NCI-H1105 treated with DMSO at 0.1 percent for 48 hours (cell line): Measurements from ENCODE around the gene GRAMD2B.
"Not testable (repeated sequence)": the region's sequence is repeated elsewhere in the genome, so short reads cannot be mapped to it uniquely, and the experiment has no call there.

ENCODE experiments used
- DNase-seq: peaks from one replicate; lab custom pipeline; 2025; lab: John Stamatoyannopoulos, UW

Gene GRAMD2B

DNA sequence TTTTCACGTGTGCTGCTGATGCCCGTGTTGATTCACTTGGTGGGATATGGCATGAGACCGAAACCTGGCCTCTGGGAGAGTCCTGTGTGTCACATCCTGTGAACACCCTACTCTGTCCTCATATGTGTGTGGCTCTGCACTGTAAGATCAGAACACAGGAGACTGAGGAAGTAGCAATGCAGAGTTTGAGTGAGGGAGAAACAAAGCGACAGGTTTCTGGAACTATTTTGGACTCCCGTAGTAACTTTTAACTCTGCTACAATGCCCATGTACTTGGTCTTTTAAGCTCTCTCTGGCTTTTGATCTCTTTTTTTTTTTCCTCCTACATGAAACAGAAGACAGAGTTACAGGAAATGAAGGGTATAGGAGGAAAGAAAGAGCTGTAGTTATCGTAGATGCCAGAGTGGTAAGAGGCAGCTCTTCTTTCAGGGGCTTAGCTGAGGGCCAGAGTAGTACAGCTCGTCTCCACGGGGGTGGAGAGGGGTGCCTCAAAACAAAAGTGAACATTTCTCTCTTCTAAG lies 26.6 kb downstream of the GRAMD2B start:
- DNase-seq, result no peak

GRCh38 chr5:126450346-126450745 lies 27.1 kb downstream of the GRAMD2B start:
- DNase-seq, result no peak

DNA sequence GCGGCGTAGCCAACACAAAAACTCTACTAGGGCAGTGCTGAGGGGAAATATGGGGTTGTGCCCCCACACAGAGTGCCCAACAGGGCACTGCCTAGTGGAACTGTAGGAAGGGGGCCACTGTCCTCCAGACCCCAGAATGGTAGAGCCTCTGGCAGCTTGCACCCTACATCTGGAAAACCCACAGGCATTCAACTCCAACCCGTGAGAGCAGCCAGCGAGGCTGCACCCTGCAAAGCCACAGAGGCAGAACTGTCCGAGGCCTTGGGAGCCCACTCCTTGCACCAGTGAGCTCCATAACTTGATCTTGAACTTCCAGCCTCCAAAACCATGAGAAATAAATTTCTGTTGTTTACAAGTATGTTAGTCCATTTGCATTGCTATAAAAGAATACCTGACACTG lies 27.7 kb downstream of the GRAMD2B start:
- no peak for DNase-seq

DNA sequence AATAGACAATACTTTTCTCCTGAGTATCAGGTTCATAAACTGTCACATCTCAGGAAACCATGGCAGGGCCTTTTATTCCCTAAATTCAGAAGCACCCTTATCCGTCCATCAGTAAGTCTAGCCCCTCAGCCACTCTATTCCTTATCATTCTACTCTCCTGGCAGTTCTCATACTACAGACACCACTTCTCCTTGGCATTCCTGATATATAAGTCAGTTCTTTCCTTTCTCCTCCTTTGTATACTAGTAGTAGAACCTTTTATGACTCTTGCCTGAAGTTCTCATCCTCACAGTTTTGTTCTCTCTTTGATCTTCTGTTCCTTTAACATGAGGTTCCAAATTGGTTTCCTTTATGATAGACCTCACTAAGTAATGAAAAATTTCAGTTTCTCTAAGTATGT lies 29.3 kb downstream of the GRAMD2B start:
- DNase-seq, result no peak

DNA sequence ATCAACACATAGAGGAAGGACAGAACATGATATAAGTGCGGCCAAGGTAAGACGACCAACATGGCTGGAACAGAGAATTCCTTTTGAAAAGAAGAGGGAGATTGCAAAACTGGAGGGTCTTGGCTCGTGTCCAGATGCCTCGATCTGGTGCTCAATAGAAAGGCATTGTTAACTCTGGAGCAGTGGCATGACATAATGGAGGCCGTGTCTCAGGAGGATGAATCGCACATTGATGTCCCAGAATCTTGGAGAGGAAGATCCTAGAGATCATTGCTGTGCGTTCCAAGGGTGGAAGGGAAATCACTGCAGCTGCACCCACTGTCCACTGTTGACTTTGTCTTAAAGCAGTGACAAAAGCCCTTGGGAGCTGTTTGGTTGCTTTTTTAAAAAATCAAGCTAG lies 30.9 kb downstream of the GRAMD2B start:
- DNase-seq, result no peak

GRCh38 chr5:126454535-126454934 lies 31.3 kb downstream of the GRAMD2B start:
- no peak for DNase-seq

DNA sequence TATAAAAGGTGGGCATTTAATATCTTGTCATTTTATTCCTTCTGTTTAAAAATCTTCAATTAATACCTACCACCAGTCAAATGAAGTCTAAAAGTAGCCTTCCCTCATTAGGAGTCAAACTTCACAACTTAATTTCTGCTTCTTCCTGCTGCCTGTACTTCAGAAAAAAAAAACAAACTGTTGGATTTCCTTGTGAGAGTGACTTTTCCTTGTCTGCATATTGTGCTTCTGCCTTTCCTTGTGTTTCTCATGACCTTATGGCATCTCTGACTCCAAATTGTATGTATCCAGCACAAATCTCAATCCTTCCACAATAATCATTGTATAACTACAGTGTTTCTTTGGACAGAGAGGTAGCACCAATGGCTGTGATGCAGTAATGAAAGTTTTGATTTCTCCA lies 32.1 kb downstream of the GRAMD2B start:
- DNase-seq, result no peak

DNA sequence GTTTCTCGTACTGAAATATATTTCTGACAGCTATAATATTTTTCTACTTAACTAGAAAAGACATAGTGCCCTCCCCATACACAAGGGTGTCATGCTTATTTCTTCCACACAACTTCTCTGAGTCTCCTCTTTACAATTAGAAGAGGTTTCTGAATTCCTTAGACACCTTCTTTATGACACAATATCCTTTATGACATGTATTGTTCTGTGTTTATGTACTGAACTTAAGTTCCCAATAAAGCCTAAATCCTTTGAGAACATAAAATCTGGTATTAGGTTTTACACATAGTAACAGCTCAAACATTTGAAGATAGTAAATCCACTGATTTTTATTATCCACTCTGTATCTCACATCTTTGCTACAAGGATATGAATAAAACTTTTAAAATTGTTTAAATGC lies 32.5 kb downstream of the GRAMD2B start:
- no peak for DNase-seq

- no peak for DNase-seq
These were observed 33.1 kb downstream of the GRAMD2B start for GRCh38 chr5:126456217-126456820.

DNA sequence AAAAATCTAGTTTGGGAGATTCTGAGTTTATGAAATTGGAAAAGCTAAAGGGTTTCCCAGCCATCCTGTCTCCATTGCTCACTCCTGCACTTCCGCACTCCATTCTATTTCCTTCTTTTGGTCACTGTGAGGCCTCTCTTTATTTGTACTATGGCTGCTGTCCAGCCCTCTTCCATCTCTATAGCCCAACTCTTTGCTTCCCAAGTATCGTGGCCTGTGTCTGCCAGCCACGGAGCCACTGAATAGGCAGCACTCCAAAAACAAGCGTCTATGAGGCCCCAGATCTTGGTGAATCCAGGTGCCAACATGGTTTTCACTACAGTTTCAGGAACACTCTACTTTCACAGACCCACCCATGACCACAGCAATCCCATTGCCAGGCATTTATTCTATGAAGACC lies 37.2 kb downstream of the GRAMD2B start:
- DNase-seq, result no peak

DNA sequence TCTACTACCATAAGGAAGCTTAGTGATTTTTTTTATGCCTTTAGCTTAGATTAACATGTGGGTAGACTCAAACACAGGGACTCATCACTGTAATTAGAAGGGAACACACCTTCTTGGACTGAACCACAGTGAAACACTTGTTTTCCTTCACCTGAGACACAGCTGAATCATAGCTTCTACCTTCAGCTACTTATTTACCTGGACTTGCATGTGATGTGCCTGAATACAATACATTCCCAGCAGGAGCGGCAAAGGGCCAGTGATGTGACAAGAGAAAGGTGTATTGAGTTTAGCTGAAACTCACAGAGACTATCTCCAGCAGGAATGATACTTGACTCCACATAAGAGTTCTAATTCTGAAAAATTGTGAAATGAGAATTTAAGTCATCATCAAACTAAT lies 37.8 kb downstream of the GRAMD2B start:
- no peak for DNase-seq

DNA sequence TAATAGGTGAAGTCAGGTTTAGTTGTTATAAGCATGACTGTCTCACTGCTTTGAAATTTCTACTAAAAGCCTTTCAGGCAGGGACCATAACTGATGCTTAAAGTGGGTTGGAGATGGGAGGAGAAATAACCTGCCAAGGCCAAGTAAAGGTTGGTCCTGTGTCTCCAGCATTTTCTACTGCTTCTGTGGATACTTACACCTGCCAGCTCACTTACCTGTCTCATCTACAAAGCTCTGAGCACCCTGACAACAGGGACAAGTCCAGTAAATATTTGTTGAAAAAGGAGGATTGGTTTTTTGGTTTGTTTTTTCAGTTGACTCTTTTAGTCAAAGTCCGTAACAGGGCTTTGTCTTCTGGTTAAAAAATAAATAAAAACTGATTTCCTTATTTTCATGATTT lies 38.6 kb downstream of the GRAMD2B start:
- no peak for DNase-seq

DNA sequence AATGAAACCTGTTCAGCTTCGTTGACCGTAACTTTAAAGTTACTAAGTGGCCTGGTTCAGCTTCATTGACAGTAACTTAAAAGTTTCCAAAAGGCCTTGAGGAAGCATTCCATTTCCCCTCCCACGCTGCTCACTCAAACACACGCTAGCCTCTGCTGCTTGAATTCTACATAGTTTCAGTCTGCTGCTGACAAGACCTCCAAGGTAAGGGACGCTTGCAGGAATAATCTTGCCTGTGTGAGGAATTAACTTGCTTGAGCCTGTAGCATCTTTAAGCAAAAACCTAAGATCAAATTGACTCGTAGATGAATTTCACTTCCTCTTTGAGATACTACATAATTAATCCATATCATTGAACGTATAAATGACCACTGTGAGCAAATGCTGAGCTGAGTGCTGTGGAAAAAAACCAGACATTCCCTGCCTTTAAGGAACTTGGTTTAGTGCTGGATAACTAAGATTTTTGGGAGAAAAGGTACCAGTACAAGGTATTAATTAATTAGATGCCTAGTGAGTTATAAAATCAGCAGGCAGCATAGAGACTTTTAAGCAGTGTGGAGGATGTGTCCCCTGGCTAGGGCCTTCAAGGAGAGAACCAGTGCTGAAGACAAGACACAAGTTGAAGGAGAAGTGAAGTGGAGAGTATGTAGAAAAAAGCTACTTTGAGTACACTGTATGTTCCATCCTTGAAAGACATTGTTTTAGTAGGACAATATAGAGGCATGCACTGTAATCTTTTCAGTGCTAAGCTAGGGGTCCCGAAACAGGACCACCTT lies 39.2 kb downstream of the GRAMD2B start:
- no peak for DNase-seq

GRCh38 chr5:126464016-126464415 lies 40.8 kb downstream of the GRAMD2B start:
- no peak for DNase-seq

DNA sequence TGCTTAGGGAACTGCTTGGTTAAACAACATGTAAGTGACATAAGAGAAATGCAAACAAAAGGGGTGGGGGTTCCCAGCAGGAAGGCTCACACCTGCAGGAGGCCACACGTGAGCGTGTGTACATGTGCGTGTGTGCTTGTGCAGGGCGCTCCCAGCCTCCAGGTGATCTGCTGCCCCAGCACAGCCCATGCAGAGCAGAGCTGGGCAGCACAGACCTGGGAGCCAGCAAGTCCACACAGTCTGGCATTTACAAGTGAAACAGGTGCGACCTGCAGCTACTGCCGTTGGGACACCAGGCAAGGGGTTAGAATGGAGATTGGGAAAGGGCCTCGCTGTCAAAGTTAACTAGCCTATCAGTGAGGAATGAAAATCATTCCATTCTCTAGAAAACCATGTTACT lies 41.8 kb downstream of the GRAMD2B start:
- DNase-seq, result no peak

DNA sequence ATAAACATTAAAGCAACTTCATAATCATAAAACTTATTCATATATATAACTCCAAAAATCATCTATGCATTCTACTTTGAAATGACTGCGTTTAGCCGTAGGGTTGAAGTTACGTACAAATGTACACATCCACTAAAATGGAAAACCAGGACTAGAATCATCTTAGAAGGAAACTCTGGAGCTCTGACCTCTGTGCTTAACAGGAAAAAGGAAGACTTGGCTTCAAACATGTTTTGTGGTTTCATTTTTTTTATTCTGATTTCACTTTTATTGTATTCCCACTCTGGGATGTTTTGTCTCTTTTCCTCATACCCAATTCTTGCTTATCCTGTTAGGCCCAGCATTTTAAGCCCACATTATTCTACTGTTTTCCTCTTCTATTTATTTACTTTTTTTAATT lies 44.9 kb downstream of the GRAMD2B start:
- DNase-seq, result no peak

- no peak for DNase-seq
These were observed 46.5 kb downstream of the GRAMD2B start for GRCh38 chr5:126469536-126470316.

- DNase-seq, result not testable (repeated sequence)
These were observed 47.3 kb downstream of the GRAMD2B start for GRCh38 chr5:126470529-126470928.

- DNase-seq, result no peak
These were observed 48.0 kb downstream of the GRAMD2B start for GRCh38 chr5:126471247-126471646.

DNA sequence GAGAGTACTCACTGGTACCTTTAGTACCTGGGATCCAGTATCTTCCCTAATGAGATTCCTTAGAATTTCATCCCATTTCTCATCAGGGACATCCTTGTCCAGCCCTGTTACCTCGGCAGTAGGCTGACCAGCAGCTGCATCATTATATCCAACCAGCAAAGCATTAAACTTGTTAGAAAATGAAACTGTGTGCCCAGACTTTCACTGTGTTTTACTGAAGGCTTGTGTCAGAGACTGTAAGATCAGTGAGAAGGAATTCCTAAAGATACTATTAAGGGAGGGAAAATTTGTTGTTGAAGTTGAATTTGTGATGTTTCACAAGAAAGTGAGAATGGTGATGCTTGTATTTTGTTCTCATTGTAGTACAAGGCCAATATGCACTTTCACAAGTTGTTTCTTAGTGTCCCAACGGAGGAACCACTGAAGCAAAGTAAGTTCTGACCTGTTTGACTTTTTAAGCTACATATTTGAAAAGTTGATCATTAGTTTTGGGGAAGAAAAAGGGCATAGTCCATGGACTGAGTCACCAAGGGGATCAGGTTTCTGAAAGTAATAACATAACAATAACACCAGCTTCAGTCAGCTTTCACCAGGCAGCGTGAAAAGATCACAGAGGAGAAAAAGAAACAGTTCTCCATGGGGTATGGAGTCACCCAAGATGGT lies 48.8 kb downstream of the GRAMD2B start:
- DNase-seq, result no peak

DNA sequence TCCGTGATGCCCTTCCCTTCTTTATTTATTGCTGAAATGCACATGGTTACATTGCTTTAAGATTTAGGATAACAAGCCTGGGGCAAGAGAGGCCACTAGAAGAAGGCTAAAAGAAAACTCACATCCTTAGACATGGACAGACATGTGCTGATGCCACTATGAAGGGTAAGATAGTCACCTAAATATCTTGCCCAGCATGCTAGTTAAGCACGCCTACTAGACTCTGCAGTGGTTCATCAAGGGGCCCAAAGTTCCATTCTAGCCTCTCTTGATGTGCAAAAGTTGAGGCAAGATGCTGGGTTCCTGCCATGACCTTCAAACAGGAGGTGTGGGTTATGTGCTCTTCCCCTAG lies 49.3 kb downstream of the GRAMD2B start:
- no peak for DNase-seq

GRCh38 chr5:126477294-126478117 lies 54.3 kb downstream of the GRAMD2B start:
- no peak for DNase-seq
